Spleen (tissue), 11 donors: ENCODE data around the gene RAB11FIP4. TPM values are rescaled to one million over a fixed set of nuclear protein-coding genes. Genes with fewer than 3 reads are reported as not detected.

Experiments
- DNase-seq: peaks from one replicate; pipeline ENCODE4 v3.0.0-alpha.2; 2020
- H3K27ac ChIP-seq, 8 donors: fragments of 200-600 bp; sonication (generic) in 7 of 8; 1 replicate in 4 of 8; 2 replicates in 4 of 8; pipeline versions ENCODE4 v1.5.0 to v1.8.0; 2016 to 2021; ENCODE audit warnings: inconsistent platforms in 4 of 8, mild to moderate bottlenecking in 4 of 8, moderate library complexity in 1 of 8
- H3K27me3 ChIP-seq, 7 donors: fragments of 200-600 bp; sonication (generic) in 6 of 7; replicated peaks in 1 of 7; 1 replicate in 4 of 7; 2 replicates in 3 of 7; pipeline versions ENCODE4 v1.5.0 to v1.8.0; 2016 to 2021; ENCODE audit warnings: inconsistent platforms in 3 of 7, mild to moderate bottlenecking in 1 of 7
- H3K36me3 ChIP-seq, 6 donors: fragments of 200-600 bp; sonication (generic) in 5 of 6; 1 replicate in 4 of 6; 2 replicates in 2 of 6; pipeline versions ENCODE4 v1.5.0 to v1.8.0; 2016 to 2021; ENCODE audit warnings: inconsistent platforms in 2 of 6
- H3K4me1 ChIP-seq, 6 donors: fragments of 200-600 bp; sonication (generic) in 5 of 6; 1 replicate in 3 of 6; 2 replicates in 3 of 6; pipeline versions ENCODE4 v1.5.0 to v1.8.0; 2016 to 2021; ENCODE audit warnings: inconsistent platforms in 3 of 6
- H3K4me3 ChIP-seq, 8 donors: fragments of 200-600 bp; sonication (generic) in 7 of 8; 1 replicate in 4 of 8; 2 replicates in 4 of 8; pipeline versions ENCODE4 v1.5.0 to v1.8.0; 2016 to 2021; ENCODE audit warnings: inconsistent platforms in 4 of 8, mild to moderate bottlenecking in 4 of 8, moderate library complexity in 2 of 8
- H3K9me3 ChIP-seq, 8 donors: fragments of 200-600 bp; sonication (generic) in 7 of 8; 1 replicate in 4 of 8; 2 replicates in 4 of 8; pipeline versions ENCODE4 v1.5.0 to v1.8.0; 2016 to 2021; ENCODE audit warnings: inconsistent platforms in 4 of 8
- POLR2A ChIP-seq, 3 donors: fragments of 450-650 bp; IDR thresholded peaks; one replicate each; pipeline ENCODE4 v1.5.1; 2017; ENCODE audit warnings: antibody characterized with exemption in 3 of 3, mild to moderate bottlenecking in 1 of 3
- POLR2AphosphoS5 ChIP-seq, 3 donors: sonication (generic); formaldehyde crosslinking; IDR thresholded peaks; one replicate each; pipeline ENCODE4 v1.5.1; 2017; ENCODE audit warnings: antibody characterized with exemption in 3 of 3
- WGBS, 5 donors: extraction: QIAGEN DNeasy Blood & Tissue Kit in 3 of 5; methylation state at CpG; one replicate each; pipeline versions ENCODE4 v1.1.5 to v1.1.7; 2013 to 2018; 5-methylcytosine and 5-hydroxymethylcytosine counted together
- intact Hi-C: fragments of 100-400 bp; cut with DNase I; formaldehyde crosslinking; loops from one replicate; pipeline ENCODE4 v1.15.0; 2023; ENCODE audit warnings: low total_unique reads
- polyA plus RNA-seq, 3 donors: library from polyadenylated mRNA; stranded (reverse); fragments of 200-250 nt; gene quantifications; one replicate each; pipeline ENCODE4 v1.2.1, GENCODE V29; 2013
- total RNA-seq, 7 donors: library from RNA; depleted of rRNA in 3 of 7; stranded (reverse); fragments of >200 nt in 3 of 7; fragmentation: NEBNext Ultra II Directional in 4 of 7; extraction: Animal tissue kit (Norgen Biotek cat#: 25700) in 4 of 7; gene quantifications; one replicate each; pipeline versions ENCODE4 v1.1.0 to v1.2.1, GENCODE V29; 2016 to 2021
- TF ChIP-seq, protein P1 (sequence below), 11 experiments: fragments of 200-600 bp in 7 of 11; fragments of 450-650 bp in 4 of 11; sonication (generic) in 4 of 11; IDR thresholded peaks in 8 of 11; conservative IDR thresholded peaks in 3 of 11; 1 replicate in 7 of 11; 2 replicates in 4 of 11; pipeline versions ENCODE4 v1.4.0 to v1.8.0; 2016 to 2021; ENCODE audit warnings: antibody characterized with exemption in 11 of 11, inconsistent platforms in 4 of 11, mild to moderate bottlenecking in 1 of 11
- donor health status: healthy with polysubstance abuse.
- donor health status: DM: no; HTN: no; CAD: no; lungs with moderate emphysema.
- donor health status: DM: no; HTN: no; CAD: no.
- donor health status: Bipolar disorder and iron deficiency.
- donor health status: healthy.
- donor health status: DM: no; HTN: no; CAD: no.
- donor health status: DM: yes; HTN: yes; CAD: no.

Gene RAB11FIP4
- total and polyA plus RNA-seq, 10 donors, result 5.5 to 25.2 (median 20.9) TPM

- peaks cover 0 to 23% (median 0%) of the 10 kb centered on the region in 7 donors for H3K27me3 ChIP-seq
- intact Hi-C loops, result no loop called here
- no peak for TF ChIP-seq POLR2AphosphoS5 (IDR thresholded peaks at IDR 0.05)
- TF ChIP-seq, protein P1, sequence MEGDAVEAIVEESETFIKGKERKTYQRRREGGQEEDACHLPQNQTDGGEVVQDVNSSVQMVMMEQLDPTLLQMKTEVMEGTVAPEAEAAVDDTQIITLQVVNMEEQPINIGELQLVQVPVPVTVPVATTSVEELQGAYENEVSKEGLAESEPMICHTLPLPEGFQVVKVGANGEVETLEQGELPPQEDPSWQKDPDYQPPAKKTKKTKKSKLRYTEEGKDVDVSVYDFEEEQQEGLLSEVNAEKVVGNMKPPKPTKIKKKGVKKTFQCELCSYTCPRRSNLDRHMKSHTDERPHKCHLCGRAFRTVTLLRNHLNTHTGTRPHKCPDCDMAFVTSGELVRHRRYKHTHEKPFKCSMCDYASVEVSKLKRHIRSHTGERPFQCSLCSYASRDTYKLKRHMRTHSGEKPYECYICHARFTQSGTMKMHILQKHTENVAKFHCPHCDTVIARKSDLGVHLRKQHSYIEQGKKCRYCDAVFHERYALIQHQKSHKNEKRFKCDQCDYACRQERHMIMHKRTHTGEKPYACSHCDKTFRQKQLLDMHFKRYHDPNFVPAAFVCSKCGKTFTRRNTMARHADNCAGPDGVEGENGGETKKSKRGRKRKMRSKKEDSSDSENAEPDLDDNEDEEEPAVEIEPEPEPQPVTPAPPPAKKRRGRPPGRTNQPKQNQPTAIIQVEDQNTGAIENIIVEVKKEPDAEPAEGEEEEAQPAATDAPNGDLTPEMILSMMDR (IDR thresholded peaks at IDR 0.05 in 8 of 11, conservative IDR thresholded peaks at IDR 0.05 in 3 of 11), result no peak
- TF ChIP-seq POLR2A (IDR thresholded peaks at IDR 0.05), result no peak
- 88 to 94% (median 90%) methylated on average over 10 to 14 of the region's 14 CpGs for WGBS, 5 donors
- H3K36me3 ChIP-seq, result no peaks in the 10 kb centered on the region
- no peak for DNase-seq
- H3K9me3 ChIP-seq, result no peaks in the 10 kb centered on the region
- no peak overlapping the region for H3K4me3 ChIP-seq
- no peaks in the 10 kb centered on the region for H3K4me1 ChIP-seq
- no peak overlapping the region for H3K27ac ChIP-seq
Measured at GRCh38 chr17:31477417-31478055, 86.1 kb downstream of the RAB11FIP4 start.

GRCh38 chr17:31479062-31479408 is 87.6 kb downstream of the RAB11FIP4 start:
- intact Hi-C loops, result no loop called here
- TF ChIP-seq POLR2A (IDR thresholded peaks at IDR 0.05) (no peak), POLR2AphosphoS5 (IDR thresholded peaks at IDR 0.05) (no peak)
- TF ChIP-seq, protein P1 (IDR thresholded peaks at IDR 0.05 in 8 of 11, conservative IDR thresholded peaks at IDR 0.05 in 3 of 11), result no peak
- Histone ChIP-seq H3K36me3 (no peaks in the 10 kb centered on the region), H3K4me1 (no peaks in the 10 kb centered on the region), H3K9me3 (no peaks in the 10 kb centered on the region), H3K4me3 (no peak overlapping the region), H3K27ac (no peak overlapping the region), H3K27me3 (peaks cover 0 to 16% (median 0%) of the 10 kb centered on the region in 7 donors)
- DNase-seq, result no peak
- WGBS, 5 donors, result 92 to 100% (median 97%) methylated on average over 1 of the region's 1 CpG

DNA sequence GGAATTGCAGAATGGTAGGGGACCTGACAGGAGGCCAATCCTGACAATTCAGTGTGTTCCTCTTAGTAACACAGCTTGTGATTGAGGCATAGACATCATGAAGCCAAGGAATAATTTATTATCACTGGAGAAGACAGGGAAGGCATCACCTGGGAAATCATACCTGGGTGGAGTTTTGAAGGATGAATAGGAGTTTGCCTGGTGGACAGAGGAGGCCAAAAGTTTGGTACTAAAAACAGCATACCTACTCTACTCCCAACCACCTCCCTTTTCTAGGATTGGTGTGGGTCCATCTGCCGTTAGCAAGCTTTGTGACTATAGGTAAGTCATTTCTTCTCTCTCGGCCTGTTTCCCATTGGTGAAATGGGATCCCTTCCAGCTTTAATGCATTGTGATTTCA is 88.0 kb downstream of the RAB11FIP4 start:
- 89 to 100% (median 96%) methylated on average over 2 of the region's 2 CpGs for WGBS, 5 donors
- intact Hi-C loops, result no loop called here
- Histone ChIP-seq H3K27ac (no peak overlapping the region), H3K4me3 (no peak overlapping the region), H3K9me3 (no peaks in the 10 kb centered on the region), H3K4me1 (no peaks in the 10 kb centered on the region), H3K27me3 (peaks cover 0 to 16% (median 0%) of the 10 kb centered on the region in 7 donors), H3K36me3 (no peaks in the 10 kb centered on the region)
- no peak for DNase-seq
- TF ChIP-seq POLR2AphosphoS5 (IDR thresholded peaks at IDR 0.05) (no peak), POLR2A (IDR thresholded peaks at IDR 0.05) (no peak)
- TF ChIP-seq, protein P1 (IDR thresholded peaks at IDR 0.05 in 8 of 11, conservative IDR thresholded peaks at IDR 0.05 in 3 of 11), result no peak

- WGBS, 5 donors, result 83 to 90% (median 86%) methylated on average over 6 of the region's 6 CpGs
- Histone ChIP-seq H3K4me3 (no peak overlapping the region), H3K4me1 (no peaks in the 10 kb centered on the region), H3K9me3 (no peaks in the 10 kb centered on the region), H3K36me3 (no peaks in the 10 kb centered on the region), H3K27me3 (peaks cover 0 to 16% (median 0%) of the 10 kb centered on the region in 7 donors), H3K27ac (no peak overlapping the region)
- intact Hi-C loops, result no loop called here
- DNase-seq, result no peak
- TF ChIP-seq POLR2A (IDR thresholded peaks at IDR 0.05), result no peak
- TF ChIP-seq, protein P1 (IDR thresholded peaks at IDR 0.05 in 8 of 11, conservative IDR thresholded peaks at IDR 0.05 in 3 of 11), result no peak
- TF ChIP-seq POLR2AphosphoS5 (IDR thresholded peaks at IDR 0.05), result no peak
Measured at GRCh38 chr17:31480067-31480466, 88.6 kb downstream of the RAB11FIP4 start.
